Adrenal gland (tissue), 5 donors: Measurements from ENCODE around the gene NBAS.

ENCODE experiments used
- POLR2A ChIP-seq, 2 donors: fragments of 450-650 bp; IDR thresholded peaks; one replicate each; pipeline ENCODE4 v1.6.1; 2017; ENCODE audit warnings: antibody characterized with exemption in 2 of 2, mild to moderate bottlenecking in 2 of 2, moderate library complexity in 1 of 2
- TF ChIP-seq, protein P1 (sequence below), 6 experiments: fragments of 450-650 bp in 4 of 6; fragments of 200-600 bp in 2 of 6; sonication (generic) in 1 of 6; IDR thresholded peaks; 1 replicate in 5 of 6; 2 replicates in 1 of 6; pipeline versions ENCODE4 v1.5.1 to v1.8.0; 2016 to 2021; ENCODE audit warnings: antibody characterized with exemption in 6 of 6, mild to moderate bottlenecking in 2 of 6, moderate library complexity in 1 of 6
- donor health status: DM: no; HTN: no; CAD: no.

- TF ChIP-seq, protein P1, sequence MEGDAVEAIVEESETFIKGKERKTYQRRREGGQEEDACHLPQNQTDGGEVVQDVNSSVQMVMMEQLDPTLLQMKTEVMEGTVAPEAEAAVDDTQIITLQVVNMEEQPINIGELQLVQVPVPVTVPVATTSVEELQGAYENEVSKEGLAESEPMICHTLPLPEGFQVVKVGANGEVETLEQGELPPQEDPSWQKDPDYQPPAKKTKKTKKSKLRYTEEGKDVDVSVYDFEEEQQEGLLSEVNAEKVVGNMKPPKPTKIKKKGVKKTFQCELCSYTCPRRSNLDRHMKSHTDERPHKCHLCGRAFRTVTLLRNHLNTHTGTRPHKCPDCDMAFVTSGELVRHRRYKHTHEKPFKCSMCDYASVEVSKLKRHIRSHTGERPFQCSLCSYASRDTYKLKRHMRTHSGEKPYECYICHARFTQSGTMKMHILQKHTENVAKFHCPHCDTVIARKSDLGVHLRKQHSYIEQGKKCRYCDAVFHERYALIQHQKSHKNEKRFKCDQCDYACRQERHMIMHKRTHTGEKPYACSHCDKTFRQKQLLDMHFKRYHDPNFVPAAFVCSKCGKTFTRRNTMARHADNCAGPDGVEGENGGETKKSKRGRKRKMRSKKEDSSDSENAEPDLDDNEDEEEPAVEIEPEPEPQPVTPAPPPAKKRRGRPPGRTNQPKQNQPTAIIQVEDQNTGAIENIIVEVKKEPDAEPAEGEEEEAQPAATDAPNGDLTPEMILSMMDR (IDR thresholded peaks at IDR 0.05): no peak
- no peak for TF ChIP-seq POLR2A (IDR thresholded peaks at IDR 0.05)
Observed at GRCh38 chr2:15553951-15554350, 7.2 kb downstream of the NBAS start.
